WI38 (cell line): Measurements from ENCODE around the gene CD99L2.

Source experiments
- H3K4me3 ChIP-seq: 2 replicates; pipeline ENCODE4 v1.5.1; 2011; ENCODE audit warnings: low read depth, mild to moderate bottlenecking, control low read depth, low read length
- CTCF ChIP-seq: IDR thresholded peaks from 2 replicates; pipeline ENCODE4 v1.5.1; 2012; ENCODE audit warnings: low read depth, mild to moderate bottlenecking, control low read depth, low read length

Gene CD99L2

DNA sequence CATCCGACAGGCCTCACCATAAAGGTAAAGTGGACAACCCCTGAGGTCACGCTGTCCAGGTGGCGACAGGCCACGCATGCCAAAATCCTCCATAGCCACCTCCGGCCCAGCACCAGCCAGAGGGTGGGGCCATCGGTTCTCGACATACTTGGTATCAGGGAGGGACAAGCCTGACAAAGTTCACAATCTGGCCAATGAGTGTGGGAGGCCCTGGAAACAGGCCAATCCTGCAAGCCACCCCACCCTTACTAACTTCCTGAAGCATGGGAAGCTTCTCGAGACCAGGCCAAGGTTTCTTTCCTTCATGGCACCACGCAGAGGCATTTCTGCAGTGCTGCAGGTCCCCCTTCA lies 131.4 kb downstream of the CD99L2 start:
- H3K4me3 ChIP-seq = no peak overlapping the region
- TF ChIP-seq CTCF = no peak

DNA sequence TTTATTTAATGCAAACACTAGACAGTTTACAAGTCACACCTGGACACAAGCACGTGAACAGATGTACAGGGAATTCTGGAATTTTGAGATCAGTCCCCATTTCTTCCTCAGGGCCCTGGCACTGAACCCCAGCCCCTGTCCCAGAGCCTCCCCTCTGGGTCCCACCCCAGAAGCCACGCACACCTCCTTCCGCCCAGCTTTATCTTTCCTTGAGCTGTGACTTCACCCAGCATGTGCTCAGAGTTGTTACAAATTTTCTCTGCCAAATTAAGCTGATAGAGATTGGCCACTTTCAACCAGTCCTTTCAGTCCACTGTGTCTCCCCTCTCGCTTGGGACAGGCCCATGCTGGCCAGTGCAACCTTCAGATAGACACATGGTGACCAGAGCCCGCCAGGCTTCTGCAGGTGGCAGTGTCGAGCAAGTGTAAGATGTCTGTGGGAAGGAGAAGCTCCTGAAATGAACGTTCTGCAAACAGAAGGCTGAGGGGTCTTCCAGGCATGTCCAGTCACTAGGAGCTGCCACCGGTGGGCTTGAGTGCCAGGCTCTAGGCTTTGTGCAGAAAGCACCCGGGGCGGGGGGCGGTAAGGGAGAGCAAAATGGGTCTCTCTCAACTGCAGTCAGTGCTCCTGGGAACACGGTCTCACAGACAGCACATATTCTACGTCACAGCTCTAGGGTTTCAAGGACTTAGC lies 132.0 kb downstream of the CD99L2 start:
- TF ChIP-seq CTCF = no peak
- H3K4me3 ChIP-seq = no peak overlapping the region

GRCh38 chrX:150765782-150766350 lies 132.6 kb downstream of the CD99L2 start:
- no peak for TF ChIP-seq CTCF
- no peak overlapping the region for H3K4me3 ChIP-seq

- no peak for TF ChIP-seq CTCF
- no peak overlapping the region for H3K4me3 ChIP-seq
These were observed 133.2 kb downstream of the CD99L2 start for GRCh38 chrX:150765237-150765636.

DNA sequence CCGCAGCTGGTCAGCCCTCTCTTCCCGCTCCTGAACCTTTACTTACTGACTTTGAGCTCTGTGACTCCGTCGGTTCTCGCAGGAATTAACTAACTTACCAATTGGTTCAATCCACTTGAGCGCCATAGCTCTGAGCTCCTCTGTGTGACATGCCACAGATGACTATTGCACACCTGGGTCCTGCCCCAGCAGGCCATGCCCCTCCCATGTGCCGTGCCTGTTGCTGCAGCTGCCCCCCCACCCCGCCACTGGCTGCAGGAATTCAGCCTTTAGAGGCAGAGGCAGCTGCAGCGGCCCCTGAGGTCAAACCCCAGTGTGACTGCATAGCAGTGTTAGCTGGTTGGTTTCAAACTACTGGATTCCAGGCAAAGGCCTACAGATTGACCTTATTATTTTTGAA lies 134.7 kb downstream of the CD99L2 start:
- TF ChIP-seq CTCF = no peak
- no peak overlapping the region for H3K4me3 ChIP-seq

DNA sequence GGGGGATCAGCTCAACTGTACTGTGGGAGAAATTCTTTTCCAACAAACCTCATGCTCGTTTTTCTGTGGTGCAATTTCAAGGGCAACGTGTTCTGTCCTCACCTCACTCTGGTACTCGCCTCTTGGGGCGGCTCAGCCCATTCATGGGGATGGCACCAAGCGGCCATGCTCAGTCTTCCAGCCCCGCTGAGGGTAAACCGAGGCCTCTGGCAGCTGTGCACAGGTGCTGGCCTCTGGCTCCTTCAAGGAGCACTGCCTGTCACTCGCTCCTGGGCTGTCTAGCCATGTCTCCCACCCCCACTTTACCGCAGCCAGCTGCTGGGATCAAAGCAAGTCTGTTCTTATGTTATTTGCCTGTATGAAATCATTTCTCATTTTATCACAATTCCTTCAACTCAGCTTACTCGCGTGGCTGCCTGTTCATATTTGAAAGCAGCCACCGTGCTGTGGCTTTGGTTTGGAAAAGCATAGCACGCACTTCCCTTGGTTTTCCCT lies 135.1 kb downstream of the CD99L2 start:
- no peak overlapping the region for H3K4me3 ChIP-seq
- TF ChIP-seq CTCF = no peak
